ENCODE measurements around the gene CNOT11.
"Not testable (repeated sequence)": the region's sequence is repeated elsewhere in the genome, so short reads cannot be mapped to it uniquely, and the experiment has no call there.

Gene CNOT11

GRCh38 chr2:101244899-101245298 is 7.8 kb upstream of the CNOT11 start:
- in situ Hi-C loops (cut with HindIII; ENCODE audit: low sequenced_read_pairs): not testable (repeated sequence)

GRCh38 chr2:101245468-101245867 is 7.2 kb upstream of the CNOT11 start:
- in situ Hi-C loops (cut with HindIII; ENCODE audit: low sequenced_read_pairs): not testable (repeated sequence)

- in situ Hi-C loops (cut with HindIII; ENCODE audit: low sequenced_read_pairs): not testable (repeated sequence)
Observed at GRCh38 chr2:101248756-101249155, 3.9 kb upstream of the CNOT11 start.

GRCh38 chr2:101249826-101250225 is 2.9 kb upstream of the CNOT11 start:
- in situ Hi-C loops (cut with HindIII; ENCODE audit: low sequenced_read_pairs): no loop called here

GRCh38 chr2:101251246-101251781 is 1.4 kb upstream of the CNOT11 start:
- in situ Hi-C loops (cut with HindIII; ENCODE audit: low sequenced_read_pairs): not testable (repeated sequence)

- in situ Hi-C loops (cut with HindIII; ENCODE audit: low sequenced_read_pairs): no loop called here
Observed at GRCh38 chr2:101251844-101252407, 760 bp upstream of the CNOT11 start.

- in situ Hi-C loops (cut with HindIII; ENCODE audit: low sequenced_read_pairs): no loop called here
Observed at GRCh38 chr2:101253013-101253702, 472 bp downstream of the CNOT11 start.

GRCh38 chr2:101253703-101254450 is 1.2 kb downstream of the CNOT11 start:
- in situ Hi-C loops (cut with HindIII; ENCODE audit: low sequenced_read_pairs): no loop called here

GRCh38 chr2:101255501-101255900 is 2.8 kb downstream of the CNOT11 start:
- in situ Hi-C loops (cut with HindIII; ENCODE audit: low sequenced_read_pairs): no loop called here

- in situ Hi-C loops (cut with HindIII; ENCODE audit: low sequenced_read_pairs): no loop called here
Observed at GRCh38 chr2:101256316-101256715, 3.6 kb downstream of the CNOT11 start.

GRCh38 chr2:101258804-101259203 is 6.1 kb downstream of the CNOT11 start:
- in situ Hi-C loops (cut with HindIII; ENCODE audit: low sequenced_read_pairs): no loop called here

GRCh38 chr2:101262142-101262541 is 9.5 kb downstream of the CNOT11 start:
- in situ Hi-C loops (cut with HindIII; ENCODE audit: low sequenced_read_pairs): no loop called here

GRCh38 chr2:101263377-101263800 is 10.7 kb downstream of the CNOT11 start:
- in situ Hi-C loops (cut with HindIII; ENCODE audit: low sequenced_read_pairs): no loop called here

GRCh38 chr2:101264360-101264939 is 11.8 kb downstream of the CNOT11 start:
- in situ Hi-C loops (cut with HindIII; ENCODE audit: low sequenced_read_pairs): no loop called here

GRCh38 chr2:101265893-101266499 is 13.3 kb downstream of the CNOT11 start:
- in situ Hi-C loops (cut with HindIII; ENCODE audit: low sequenced_read_pairs): no loop called here

GRCh38 chr2:101267671-101268656 is 15.3 kb downstream of the CNOT11 start:
- in situ Hi-C loops (cut with HindIII; ENCODE audit: low sequenced_read_pairs): no loop called here

- in situ Hi-C loops (cut with HindIII; ENCODE audit: low sequenced_read_pairs): no loop called here
Observed at GRCh38 chr2:101270700-101271259, 18.1 kb downstream of the CNOT11 start.

- in situ Hi-C loops (cut with HindIII; ENCODE audit: low sequenced_read_pairs): no loop called here
Observed at GRCh38 chr2:101272045-101272784, 19.5 kb downstream of the CNOT11 start.

GRCh38 chr2:101273056-101273455 is 20.4 kb downstream of the CNOT11 start:
- in situ Hi-C loops (cut with HindIII; ENCODE audit: low sequenced_read_pairs): no loop called here

Measured in DLD1 (cell line).